Vagina (tissue), 2 donors: ENCODE data around the gene PPL.

Source experiments
- CTCF ChIP-seq, 3 experiments: fragments of 450-650 bp in 2 of 3; fragments of 200-600 bp in 1 of 3; sonication (generic) in 1 of 3; IDR thresholded peaks; one replicate each; pipeline ENCODE4 v1.5.1; 2017 to 2019; ENCODE audit warnings: antibody characterized with exemption in 3 of 3, mild to moderate bottlenecking in 2 of 3, moderate library complexity in 2 of 3
- POLR2A ChIP-seq, 2 donors: fragments of 450-650 bp; IDR thresholded peaks; one replicate each; pipeline ENCODE4 v1.6.1; 2017; ENCODE audit warnings: antibody characterized with exemption in 2 of 2, mild to moderate bottlenecking in 2 of 2, moderate library complexity in 2 of 2
- POLR2AphosphoS5 ChIP-seq, 2 donors: sonication (generic); formaldehyde crosslinking; IDR thresholded peaks; one replicate each; pipeline ENCODE4 v1.9.0; 2017; ENCODE audit warnings: antibody characterized with exemption in 2 of 2, mild to moderate bottlenecking in 2 of 2, low read depth in 1 of 2; ENCODE audit not compliant: insufficient read depth in 1 of 2

GRCh38 chr16:4890026-4890425, 46.9 kb downstream of the PPL start:
- no peak for TF ChIP-seq CTCF (IDR thresholded peaks at IDR 0.05)
- TF ChIP-seq POLR2A (IDR thresholded peaks at IDR 0.05) = no peak
- TF ChIP-seq POLR2AphosphoS5 (IDR thresholded peaks at IDR 0.05; ENCODE audit: insufficient read depth in 1 of 2, low read depth in 1 of 2) = no peak
